HL-60/S4 (cell line): ENCODE measurements around the gene IQGAP1.

ENCODE experiments used
- in situ Hi-C: fragments of 300-500 bp; cut with MboI; formaldehyde crosslinking; loops from 2 replicates; pipeline ENCODE4 v1.14.3; 2022; ENCODE audit warnings: low sequenced_read_pairs

IQGAP1 gene

DNA sequence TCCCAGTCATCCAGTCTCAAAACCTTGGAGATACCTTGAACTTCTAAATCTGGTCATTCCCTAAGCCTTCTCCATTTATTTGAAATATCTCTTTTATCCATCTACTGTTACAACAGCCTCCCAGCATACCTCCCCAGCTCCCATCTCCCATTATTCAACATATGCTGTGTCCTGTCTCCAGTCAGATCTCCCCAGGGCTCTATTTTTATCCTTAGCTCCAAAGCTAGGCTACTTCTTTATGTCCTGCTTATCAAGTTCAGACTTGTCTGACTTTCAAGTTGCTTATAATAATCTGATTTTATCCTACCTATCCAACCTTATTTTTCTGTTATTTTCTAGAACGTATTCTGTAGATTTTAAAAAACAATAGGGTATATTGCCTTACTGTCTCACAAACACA is 44.2 kb downstream of the IQGAP1 start:
- in situ Hi-C loops = no loop called here

DNA sequence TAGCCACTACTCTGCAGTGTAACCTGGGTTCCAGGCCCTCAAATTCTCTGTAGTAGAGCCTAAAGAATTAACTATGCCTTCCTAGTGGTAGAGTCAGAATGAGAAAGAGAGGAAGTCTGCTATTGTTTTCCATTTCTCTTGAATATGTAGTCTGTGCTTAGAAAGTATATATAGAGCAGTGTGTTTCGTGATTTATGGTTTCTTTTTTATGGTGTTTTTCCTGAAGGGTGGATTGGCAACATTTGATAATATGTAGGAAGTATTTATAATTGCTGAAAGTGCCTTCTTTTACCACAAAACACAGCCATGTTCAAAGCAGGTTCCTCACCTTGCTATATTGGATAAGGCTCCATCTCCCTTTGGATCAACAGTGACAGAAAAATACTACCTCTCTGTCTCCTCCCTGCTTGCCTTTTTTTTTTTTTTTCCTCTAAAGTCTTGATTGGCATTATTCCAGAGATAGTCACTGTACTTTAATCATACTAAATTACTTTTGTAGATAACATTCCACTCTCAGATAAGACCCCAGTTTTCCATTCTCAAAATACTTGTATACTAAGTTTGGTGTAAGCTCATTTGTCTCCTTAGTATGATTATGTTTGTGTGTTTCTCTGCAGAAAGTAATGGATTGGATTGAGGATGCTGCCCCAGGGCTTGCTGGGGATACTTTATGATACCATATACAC is 47.8 kb downstream of the IQGAP1 start:
- in situ Hi-C loops = no loop called here

DNA sequence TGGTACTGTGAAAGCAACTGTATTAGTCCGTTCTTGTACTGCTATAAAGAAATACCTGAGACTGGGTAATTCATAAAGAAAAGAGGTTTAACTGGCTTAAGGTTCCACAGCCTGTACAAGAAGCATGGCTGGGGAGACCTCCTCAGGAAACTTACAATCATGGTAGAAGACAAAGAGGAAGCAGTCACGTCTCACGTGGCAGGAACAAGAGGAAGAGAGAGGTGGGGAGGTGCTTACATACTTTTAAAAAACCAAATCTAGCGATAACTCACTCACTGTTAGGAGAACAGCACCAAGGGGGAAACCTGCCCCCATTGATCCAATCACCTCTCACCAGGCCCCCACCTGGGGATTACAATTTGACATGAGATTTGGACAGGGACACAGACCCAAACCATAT is 48.9 kb downstream of the IQGAP1 start:
- in situ Hi-C loops = no loop called here

DNA sequence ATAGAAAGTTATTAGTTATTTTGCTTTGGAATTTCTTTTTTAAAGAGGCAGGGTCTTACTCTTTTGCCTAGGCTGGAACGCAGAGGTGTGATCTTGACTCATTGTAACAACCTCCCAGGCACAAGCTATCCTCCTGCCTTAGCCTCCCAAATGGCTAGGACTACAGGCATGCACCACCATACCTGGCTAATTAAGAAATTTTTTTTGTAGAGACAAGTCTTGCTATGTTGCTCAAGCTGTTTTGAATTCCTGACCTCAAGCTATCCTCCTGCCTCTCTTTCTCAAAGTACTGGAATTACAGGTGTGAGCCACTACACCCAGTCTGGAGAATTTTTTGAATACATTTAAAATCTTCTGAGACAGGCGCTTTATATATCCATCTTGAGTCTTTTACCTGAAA is 49.5 kb downstream of the IQGAP1 start:
- in situ Hi-C loops = no loop called here

DNA sequence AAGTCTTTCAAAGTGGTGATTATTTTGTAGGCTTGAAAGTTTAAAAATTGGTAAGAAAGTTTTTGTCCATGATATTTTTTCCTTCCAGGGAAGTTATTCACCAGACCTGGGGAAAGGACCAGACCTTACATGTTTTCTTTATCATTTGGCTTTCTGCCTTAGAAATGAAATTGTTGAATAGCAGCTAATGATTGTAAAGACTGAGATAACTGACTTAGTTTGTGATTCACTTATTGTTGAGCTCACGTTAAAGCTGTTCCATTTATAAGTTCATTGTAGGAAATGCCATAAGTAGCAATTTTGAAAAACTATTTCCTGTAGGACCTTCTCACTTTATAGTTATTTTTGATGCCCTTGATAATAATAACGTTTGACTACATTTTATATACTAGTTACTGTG is 51.9 kb downstream of the IQGAP1 start:
- in situ Hi-C loops = no loop called here

DNA sequence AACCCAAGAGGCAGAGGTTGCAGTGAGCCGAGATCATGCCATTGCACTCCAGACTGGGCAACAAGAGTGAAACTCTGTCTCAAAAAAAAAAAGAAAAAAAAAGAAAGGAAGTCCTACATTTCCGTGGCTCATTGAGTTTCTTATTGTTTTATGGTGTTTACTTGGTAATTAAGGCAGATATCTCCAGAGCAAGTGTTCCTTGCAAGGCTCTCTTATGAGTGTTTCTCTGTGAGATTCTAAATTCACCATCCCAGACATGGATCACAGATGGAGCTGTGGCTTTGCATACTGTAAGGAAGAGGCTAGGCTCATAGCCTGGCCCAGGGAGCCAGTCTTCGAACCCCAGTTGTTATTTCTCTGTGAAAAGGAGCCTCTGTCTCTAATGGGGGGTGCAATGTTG is 53.0 kb downstream of the IQGAP1 start:
- in situ Hi-C loops = no loop called here

DNA sequence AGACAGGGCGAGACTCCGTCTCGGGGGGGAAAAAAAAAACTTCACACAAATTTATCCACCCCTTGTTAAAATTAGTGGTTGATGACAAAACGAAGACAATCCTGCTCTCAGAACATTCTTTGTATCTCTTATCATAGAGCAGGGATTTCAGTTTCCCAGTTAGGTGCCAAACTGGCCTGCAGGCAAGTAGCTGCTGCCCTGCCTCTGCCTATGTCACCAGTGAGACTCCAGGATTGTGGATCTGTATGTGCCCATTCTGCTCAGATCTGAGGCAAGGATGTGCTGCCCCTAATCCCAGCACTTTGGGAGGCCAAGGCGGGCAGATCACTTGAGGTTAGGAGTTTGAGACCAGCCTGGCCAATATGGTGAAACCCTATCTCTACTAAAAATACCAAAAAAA is 54.4 kb downstream of the IQGAP1 start:
- in situ Hi-C loops = no loop called here

DNA sequence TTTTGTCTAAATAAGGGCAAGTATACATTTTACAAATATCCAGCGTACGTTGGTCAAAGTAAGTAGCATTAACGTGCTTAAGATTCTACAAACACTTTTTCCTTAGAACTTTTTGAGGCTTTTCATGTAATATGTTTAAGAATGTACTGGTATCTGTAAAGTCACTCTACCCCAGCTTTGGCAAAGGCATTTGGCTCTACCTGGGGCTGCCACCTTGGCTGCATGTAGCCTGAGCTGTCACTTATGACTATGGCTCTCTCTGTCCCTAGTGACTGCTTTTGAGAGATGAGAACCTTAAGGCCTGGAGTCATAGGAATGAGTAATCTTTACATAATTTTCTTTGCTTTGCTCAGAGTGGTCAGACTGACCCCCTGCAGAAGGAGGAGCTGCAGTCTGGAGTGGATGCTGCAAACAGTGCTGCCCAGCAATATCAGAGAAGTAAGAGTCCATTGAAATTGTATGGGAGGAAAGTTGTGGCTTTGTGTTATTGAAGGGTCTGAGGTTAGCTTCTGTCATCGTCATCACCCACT is 61.2 kb downstream of the IQGAP1 start:
- in situ Hi-C loops = no loop called here

DNA sequence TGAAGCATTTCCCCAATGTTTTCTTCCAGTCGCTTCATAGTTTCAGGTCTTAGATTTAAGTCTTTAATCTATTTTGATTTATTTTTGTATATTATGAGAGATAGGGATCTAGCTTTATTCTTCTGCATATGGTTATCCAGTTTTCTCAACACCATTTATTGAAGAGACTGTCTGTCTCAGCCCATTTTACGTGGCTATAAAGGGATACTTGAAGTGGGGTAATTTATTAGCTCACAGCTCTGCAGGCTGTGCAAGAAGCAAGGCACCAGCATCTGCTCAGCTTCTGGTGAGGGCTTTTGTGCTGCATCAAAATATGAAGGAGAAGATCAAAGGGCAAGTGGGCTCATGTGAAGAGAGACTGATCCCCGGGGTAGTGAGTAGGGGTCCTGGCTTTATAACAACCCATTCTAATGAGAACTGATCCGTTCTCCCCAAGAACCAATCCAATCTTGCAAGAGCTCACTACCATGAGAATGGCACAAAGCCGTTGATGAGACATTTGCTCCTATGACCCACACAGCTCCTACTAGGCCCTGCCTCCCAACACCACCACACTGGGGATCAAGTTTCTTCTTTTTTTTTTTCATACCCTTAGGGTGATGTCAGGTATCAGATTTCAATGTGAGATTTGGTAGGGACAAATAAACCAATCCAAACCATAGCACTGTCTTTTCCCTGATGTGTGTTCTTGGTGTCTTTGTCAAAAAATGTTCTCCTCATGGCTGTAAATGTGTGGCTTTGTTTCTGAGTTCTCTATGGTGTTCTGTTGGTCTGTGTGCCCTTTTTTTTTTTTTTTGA is 63.2 kb downstream of the IQGAP1 start:
- in situ Hi-C loops = no loop called here

DNA sequence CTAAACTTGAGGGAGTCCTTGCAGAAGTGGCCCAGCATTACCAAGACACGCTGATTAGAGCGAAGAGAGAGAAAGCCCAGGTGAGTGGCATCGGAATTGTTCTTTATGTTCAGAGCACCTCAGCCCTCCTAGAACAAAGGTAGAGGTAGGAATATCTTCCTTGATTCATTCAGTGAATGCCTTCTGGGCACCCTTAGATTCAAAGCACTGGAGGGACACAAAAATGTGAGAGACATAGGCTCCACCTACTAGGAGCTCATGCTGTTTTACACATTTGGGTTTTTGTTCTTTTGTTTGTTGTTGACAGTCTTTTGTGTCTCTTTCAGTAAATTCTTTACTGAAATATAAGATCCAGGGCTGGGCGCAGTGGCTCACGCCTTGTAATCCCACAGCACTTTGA is 68.2 kb downstream of the IQGAP1 start:
- in situ Hi-C loops = no loop called here

DNA sequence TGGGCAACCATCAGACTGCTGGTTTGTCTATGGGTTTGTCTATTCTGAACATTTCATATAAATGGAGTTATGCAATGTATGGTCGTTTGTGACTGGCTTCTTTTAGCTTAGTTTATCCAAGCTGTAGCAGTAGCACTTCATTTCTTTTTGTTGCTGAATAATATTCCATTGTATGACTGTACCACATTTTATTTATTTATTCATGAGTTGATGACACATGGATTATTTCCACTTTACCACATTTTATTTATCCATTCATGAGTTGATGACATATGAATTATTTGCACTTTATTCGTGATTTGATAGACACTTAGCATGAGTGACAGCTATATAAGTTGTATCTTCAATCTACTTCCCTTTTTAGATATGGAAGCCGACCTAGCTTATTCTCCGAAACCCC is 70.0 kb downstream of the IQGAP1 start:
- in situ Hi-C loops = no loop called here

DNA sequence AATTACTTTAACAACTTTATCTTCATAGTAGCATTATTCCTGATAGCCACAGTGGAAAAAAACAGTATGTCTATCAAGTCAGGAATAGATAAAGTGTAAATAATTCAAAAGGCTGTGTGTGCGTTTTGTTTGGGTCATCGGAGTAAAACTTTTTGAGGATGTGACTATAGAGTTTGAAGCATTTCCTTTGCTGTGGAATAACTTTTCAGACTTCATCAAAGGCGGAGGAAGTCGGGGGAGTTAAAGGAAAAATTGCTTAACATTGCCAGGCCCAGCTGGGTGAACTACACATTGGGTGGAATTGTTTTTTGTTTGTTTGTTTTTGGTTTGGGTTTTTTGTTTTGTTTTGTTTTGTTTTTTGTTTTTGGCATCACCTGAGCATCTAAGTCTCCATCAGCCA is 71.3 kb downstream of the IQGAP1 start:
- in situ Hi-C loops = no loop called here

DNA sequence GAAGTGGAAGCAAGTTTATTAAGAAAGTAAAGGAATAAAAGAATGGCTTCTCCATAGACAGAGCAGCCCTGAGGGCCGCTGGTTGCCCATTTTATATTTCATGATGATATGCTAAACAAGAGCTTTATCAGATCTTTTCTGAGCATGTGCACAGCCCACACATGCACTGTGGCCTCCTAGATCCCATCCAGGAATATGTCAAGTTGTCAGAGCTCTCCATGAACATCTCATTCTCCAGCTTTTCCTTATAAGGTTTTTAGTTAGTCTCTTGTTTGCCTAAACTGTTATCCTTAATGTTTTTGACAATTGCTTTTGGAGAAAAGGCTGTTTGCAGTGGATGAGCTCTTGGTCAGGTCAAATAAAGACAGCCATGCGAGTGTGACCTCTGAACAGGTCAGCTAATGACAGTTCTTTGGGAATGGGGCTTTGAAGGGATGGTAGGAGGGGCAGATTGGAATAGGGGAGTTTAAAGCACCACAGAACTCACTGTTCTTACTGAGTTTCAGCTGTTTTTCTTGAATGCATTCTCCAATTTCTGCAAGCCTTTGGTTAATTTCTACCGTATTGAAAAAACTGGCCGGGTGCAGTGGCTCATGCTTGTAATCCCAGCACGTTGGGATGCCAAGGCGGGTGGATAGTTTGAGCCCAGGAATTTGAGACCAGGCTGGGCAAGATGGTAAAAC is 72.2 kb downstream of the IQGAP1 start:
- in situ Hi-C loops = no loop called here

DNA sequence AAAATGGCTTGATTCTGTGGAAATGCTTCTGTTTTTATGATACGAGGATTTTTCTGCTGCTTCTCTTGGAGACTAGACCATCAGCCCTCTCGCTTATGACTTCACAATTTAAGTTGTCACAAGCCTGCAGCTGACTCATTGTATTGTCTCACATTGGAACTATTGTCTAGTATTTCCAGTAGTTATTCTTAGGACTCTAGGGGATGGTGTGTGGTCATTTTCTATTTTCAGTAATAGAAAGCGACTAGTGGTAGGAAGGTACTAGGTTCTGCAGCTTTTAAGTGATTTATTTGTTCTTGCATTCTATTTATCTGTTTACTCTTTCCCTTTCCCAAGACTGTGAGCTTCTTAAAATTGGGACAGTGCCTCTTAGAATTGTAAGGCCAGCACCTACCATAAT is 75.3 kb downstream of the IQGAP1 start:
- in situ Hi-C loops = no loop called here

DNA sequence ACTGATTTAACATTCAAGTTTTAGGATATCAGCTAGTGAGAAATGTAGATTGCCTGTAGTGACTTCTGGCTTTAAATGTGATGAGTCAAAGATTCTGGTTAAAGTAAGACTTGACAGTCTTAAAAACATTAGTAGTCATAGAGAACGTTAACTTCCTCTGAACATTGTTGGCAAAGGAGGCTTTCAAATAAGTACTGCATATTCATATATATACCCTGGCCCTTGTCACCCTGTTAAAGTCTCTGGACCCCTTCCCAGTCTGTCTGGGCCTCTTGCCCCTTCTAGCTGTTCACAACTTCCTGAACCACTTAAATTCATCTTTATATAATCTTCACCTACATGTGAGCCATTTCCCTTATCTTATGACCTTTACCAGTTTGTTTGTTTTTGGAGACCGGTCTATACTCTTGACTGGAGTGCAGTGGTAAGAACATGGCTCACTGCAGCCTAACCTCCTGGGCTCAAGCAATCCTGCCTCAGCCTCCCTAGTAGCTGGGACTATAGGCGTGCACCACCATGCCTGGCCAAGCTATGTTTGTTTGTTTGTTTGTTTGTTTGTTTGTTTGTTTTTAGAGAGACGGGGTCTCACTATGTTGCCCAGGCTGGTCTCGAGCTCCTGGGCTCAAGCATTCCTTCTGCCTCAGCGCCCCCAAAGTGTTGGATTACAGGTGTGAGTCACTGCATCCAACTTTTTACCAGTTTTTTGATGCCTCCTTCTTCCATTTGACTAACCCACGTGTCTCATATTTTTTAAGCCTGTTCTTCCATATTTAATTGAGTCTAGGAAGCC is 77.3 kb downstream of the IQGAP1 start:
- in situ Hi-C loops = no loop called here

DNA sequence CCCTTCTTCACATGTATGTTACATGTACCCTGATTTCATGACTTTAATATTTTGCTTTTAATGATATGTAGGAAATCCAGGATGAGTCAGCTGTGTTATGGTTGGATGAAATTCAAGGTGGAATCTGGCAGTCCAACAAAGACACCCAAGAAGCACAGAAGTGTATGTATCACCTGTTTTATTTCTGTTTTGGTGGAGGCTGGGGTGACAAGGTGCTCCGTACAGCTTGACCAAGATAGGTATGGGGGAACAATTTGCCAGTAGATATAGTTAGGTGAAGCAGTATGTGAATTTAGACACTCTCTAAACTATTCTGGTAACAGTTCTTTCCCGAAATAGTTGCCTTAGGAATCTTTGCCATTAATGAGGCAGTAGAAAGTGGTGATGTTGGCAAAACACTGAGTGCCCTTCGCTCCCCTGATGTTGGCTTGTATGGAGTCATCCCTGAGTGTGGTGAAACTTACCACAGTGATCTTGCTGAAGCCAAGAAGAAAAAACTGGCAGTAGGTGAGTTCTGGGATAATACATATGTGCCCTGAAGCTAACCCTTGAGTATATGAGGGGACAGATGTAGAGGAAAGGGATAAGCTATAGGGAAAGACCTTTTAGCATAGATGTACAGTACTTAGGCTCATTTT is 78.0 kb downstream of the IQGAP1 start:
- in situ Hi-C loops = no loop called here

DNA sequence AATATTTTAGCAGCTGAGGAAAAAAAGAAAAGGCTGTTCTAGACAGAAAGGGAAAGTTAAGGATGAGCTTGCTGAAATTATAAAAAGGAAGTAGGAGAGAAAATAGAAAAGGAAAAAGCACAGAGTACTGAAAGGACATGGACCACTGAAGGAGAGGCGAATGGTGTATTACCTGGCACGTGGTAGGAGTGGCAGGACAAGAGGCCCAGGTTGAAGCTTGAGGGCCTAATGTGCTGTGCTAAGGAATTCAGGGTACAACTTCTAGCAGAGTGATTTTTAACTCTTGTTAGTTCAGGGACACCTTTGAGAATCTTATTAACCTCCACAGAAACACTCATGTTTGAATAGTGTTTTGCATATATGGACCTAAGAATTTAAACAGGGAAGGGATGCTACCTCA is 81.7 kb downstream of the IQGAP1 start:
- in situ Hi-C loops = no loop called here

DNA sequence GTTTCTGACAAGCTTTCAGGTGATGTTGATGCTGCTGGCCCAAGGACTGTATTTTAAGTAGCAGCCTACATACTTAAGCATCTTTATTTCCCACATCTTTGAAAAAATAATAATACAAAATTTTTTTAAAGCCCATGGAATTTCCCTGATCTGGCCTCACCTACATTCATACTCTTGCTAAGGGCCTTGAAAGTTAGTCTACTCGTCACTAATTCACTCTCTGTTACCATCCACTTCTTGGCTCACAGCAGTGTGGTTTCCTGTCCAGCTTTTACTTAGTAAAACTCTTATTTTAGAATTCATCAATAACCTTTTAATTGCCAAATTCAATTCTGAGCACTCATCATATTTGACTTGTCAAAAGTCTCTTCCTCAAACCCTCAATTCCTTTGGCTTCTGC is 82.4 kb downstream of the IQGAP1 start:
- in situ Hi-C loops = no loop called here

DNA sequence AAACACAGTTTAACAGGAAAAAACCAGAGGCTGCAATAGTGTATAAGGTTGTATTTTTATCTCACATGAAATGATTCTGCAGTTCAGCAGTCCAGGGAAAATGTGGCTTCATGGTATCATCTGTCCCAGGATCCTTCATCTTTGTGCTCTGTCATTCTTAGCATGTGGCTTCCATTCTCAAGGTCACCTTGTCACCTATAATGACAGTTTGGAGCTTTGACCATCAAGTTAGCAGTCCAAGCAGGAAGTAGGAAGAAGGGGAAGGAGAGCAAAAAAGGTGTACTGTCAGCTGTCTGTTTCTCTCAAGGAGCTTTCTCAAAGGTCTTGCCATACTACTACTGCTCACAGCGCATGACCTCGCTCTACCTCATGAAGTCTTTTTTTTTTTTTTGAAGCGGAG is 83.1 kb downstream of the IQGAP1 start:
- in situ Hi-C loops = no loop called here

DNA sequence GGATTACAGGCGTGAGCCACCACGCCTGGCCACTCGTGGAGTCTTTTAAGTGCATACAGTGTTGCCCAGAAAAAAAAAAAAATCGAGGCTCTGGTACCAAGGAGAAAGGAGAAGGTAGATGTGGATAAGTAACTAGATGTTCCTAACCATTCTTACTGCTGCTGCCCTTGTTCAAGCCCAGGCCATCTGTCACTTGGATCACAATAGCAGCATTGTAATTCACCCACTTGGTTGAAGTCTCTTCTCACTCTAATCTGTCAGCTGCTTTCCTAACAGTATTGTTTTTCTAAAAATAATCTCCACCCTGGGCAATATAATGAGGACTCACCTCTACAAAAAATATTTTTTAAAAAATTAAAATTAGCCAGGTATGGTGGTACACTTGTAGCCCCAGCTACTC is 83.7 kb downstream of the IQGAP1 start:
- in situ Hi-C loops = no loop called here
